OCI-LY7 (cell line): ENCODE results near the gene AFDN.

Experiments
- EZH2phosphoT487 ChIP-seq: fragments of 200-600 bp; sonication (generic); IDR thresholded peaks from 2 replicates; pipeline ENCODE4 v1.6.1; 2018; ENCODE audit warnings: low read depth, borderline replicate concordance, mild to moderate bottlenecking, mixed run types, antibody characterized with exemption, low read length, moderate library complexity, mixed read lengths
- TF ChIP-seq, protein P1 (sequence below): fragments of 200-600 bp; sonication (generic); conservative IDR thresholded peaks from 2 replicates; pipeline ENCODE4 v1.5.1; 2014; ENCODE audit warnings: mild to moderate bottlenecking, antibody characterized with exemption, low read length, moderate library complexity, mixed read lengths

DNA sequence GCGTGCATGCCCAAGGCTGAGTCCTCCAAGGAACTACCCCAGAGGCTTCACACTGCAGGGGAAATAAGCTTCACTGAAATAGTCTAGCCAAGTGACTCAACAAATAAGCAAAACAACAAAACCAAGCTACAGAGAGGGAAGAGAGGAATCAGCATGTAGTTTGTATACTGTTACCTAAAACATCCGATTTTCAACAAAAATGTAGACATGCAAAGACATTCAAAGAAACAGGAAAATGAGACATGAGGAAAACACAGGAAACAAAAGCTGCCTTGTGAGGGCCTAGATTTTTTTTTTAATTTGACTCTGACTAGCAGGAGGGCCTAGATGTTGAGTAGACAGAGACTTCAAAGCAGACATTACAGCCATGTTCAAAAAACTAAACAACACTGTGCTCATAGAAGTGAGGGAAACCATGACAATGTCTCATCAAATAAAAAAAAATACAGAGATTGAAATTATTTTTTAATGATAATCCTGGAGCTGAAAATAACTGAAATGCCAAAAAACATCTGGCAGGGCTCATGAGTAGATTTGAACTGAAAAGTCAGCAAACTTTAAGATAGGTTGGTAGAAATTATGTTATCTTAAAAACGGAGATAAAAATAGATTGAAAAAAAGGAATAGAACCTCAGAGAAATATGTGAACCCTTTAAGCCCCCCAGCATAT is 154.3 kb downstream of the AFDN start:
- TF ChIP-seq, protein P1, sequence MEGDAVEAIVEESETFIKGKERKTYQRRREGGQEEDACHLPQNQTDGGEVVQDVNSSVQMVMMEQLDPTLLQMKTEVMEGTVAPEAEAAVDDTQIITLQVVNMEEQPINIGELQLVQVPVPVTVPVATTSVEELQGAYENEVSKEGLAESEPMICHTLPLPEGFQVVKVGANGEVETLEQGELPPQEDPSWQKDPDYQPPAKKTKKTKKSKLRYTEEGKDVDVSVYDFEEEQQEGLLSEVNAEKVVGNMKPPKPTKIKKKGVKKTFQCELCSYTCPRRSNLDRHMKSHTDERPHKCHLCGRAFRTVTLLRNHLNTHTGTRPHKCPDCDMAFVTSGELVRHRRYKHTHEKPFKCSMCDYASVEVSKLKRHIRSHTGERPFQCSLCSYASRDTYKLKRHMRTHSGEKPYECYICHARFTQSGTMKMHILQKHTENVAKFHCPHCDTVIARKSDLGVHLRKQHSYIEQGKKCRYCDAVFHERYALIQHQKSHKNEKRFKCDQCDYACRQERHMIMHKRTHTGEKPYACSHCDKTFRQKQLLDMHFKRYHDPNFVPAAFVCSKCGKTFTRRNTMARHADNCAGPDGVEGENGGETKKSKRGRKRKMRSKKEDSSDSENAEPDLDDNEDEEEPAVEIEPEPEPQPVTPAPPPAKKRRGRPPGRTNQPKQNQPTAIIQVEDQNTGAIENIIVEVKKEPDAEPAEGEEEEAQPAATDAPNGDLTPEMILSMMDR, result no peak
- TF ChIP-seq EZH2phosphoT487, result no peak
